ENCODE results near the gene ADAMTS7.
"Not testable (repeated sequence)": the region's sequence is repeated elsewhere in the genome, so short reads cannot be mapped to it uniquely, and the experiment has no call there.

Gene ADAMTS7, protein sequence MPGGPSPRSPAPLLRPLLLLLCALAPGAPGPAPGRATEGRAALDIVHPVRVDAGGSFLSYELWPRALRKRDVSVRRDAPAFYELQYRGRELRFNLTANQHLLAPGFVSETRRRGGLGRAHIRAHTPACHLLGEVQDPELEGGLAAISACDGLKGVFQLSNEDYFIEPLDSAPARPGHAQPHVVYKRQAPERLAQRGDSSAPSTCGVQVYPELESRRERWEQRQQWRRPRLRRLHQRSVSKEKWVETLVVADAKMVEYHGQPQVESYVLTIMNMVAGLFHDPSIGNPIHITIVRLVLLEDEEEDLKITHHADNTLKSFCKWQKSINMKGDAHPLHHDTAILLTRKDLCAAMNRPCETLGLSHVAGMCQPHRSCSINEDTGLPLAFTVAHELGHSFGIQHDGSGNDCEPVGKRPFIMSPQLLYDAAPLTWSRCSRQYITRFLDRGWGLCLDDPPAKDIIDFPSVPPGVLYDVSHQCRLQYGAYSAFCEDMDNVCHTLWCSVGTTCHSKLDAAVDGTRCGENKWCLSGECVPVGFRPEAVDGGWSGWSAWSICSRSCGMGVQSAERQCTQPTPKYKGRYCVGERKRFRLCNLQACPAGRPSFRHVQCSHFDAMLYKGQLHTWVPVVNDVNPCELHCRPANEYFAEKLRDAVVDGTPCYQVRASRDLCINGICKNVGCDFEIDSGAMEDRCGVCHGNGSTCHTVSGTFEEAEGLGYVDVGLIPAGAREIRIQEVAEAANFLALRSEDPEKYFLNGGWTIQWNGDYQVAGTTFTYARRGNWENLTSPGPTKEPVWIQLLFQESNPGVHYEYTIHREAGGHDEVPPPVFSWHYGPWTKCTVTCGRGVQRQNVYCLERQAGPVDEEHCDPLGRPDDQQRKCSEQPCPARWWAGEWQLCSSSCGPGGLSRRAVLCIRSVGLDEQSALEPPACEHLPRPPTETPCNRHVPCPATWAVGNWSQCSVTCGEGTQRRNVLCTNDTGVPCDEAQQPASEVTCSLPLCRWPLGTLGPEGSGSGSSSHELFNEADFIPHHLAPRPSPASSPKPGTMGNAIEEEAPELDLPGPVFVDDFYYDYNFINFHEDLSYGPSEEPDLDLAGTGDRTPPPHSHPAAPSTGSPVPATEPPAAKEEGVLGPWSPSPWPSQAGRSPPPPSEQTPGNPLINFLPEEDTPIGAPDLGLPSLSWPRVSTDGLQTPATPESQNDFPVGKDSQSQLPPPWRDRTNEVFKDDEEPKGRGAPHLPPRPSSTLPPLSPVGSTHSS (N-terminal part only)

DNA sequence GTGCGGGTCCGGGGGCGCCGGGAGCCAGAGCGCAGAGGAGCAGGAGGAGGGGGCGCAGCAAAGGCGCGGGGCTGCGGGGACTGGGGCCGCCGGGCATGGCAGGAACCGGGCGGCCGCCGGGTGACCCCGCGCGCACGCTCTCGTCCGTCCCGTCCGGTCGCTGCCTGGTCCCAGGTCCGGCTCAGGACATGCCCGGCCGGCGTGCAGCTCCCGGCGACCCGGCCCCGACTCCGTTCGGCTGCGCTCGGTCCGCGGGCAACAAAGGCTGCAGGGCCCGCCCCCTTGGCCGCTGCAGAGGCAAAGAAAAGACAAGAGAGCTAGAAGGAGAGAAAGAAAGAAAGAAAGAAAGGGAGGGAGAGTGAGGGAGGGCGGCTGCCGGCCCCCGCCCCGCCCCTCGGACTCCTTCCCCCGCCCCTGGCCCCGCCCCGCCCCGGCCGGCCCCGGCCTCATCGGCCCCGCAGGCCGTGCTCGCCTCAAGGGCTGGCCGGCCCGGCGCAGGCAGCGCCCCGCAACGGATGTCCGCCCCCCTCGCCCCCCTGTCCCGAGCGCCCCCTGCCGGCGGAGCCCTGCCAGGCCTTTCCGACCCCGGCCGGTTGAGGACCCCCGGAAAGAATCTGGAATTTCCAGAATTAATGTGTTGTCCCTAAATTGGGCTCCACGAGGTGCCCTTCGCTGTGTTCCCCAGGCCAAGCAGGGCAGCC is at the start of gene ADAMTS7:
TSS of gene ADAMTS7 (minus strand) at position 341 of the 701 bp plus-strand sequence. CDS start at position 97, 244 bp downstream.
- in situ Hi-C loops (cut with HindIII; ENCODE audit: low sequenced_read_pairs), result no loop called here

DNA sequence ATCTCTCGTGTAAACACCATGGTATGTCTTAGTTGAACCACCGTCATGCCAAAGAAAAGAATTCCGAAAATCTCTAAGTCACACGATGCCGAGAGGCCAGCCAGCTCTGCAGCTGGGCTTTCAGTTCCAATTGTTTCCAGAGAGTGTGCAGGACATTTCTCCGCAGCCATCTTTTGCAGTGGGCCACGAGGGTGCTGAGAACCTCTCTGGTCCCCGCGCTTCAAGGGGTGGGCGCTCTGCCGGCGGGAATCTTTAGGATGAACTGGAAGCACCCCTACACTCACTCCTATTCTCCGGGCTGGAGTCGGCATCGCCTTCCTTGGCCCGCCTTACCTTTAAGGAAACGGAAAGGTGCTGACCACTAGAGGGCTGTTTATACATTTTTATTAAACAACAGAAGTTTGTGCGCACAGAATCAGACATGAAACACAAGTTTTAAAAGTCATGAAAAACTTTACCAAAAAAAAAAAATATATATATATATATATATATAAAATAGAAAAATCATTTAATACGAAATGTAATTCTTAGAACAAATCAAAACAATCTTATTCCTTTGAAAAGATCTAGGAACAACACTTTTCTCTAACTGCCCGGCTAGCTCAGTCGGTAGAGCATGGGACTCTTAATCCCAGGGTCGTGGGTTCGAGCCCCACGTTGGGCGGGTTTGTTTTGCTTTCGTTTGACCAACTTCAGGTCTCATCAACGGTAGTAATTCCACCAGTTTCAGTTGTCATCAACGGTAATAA is 48.9 kb upstream of the ADAMTS7 start:
- in situ Hi-C loops (cut with HindIII; ENCODE audit: low sequenced_read_pairs), result no loop called here

DNA sequence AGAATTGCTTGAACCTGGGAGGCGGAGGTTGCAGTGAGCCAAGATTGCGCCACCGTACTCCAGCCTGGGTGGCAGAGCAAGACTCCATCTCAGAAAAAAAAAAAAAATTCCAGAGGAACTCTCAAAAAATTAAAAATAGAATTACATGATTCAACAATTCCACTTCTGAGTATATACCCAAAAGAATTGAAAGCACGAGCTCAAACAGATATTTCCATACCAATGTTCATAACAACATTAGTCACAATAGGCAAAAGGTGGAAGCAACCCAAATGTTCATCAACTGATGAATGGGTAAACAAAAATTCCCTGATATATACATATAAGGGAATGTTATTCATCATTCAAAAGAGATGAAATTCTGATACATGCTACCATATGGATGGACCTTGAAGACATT is 44.5 kb upstream of the ADAMTS7 start:
- in situ Hi-C loops (cut with HindIII; ENCODE audit: low sequenced_read_pairs), result no loop called here

DNA sequence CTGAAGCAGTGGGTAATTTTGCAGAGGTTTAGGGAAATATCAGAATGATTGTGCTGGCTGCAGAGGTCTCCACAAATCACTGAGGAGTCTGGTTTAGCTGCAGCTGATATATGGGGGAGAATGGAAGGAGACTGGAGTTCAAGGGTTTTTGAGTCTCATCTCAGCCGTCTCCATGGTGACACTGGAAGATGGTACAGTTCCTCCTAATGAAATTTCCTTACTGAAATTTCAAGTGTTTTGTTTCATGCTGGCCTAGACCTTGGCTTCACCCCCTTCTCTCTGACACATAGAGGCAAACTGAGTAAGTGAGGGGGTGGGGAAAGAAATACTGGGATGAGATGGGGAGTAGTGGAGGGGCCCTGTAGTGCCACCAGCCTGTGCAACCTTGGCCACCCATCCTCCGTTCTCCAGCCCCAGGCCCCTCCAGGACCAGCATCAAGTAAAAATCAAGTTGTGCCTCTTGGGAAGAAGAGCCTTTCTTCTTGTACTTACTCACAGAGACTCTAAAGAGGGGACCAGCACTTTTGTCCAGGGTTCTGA is 43.6 kb upstream of the ADAMTS7 start:
- in situ Hi-C loops (cut with HindIII; ENCODE audit: low sequenced_read_pairs), result no loop called here

DNA sequence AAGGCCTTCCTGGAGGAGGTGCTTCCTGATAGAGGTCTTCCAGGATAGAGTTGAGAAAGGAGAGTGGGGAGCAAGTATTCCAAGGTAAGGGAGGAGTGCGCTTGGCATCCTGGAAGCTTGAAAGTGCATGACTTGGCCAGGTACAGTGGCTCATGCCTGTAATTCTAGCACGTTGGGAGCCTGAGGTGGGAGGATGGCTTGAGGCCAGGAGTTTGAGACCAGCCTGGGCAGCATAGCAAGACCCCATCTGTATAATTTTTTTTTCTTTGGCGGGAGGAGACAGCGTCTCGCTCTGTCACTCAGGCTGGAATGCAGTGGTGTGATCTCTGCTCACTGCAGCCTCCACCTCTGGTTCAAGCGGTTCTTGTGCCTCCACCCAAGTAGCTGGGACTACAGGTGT is 42.2 kb upstream of the ADAMTS7 start:
- in situ Hi-C loops (cut with HindIII; ENCODE audit: low sequenced_read_pairs), result no loop called here

DNA sequence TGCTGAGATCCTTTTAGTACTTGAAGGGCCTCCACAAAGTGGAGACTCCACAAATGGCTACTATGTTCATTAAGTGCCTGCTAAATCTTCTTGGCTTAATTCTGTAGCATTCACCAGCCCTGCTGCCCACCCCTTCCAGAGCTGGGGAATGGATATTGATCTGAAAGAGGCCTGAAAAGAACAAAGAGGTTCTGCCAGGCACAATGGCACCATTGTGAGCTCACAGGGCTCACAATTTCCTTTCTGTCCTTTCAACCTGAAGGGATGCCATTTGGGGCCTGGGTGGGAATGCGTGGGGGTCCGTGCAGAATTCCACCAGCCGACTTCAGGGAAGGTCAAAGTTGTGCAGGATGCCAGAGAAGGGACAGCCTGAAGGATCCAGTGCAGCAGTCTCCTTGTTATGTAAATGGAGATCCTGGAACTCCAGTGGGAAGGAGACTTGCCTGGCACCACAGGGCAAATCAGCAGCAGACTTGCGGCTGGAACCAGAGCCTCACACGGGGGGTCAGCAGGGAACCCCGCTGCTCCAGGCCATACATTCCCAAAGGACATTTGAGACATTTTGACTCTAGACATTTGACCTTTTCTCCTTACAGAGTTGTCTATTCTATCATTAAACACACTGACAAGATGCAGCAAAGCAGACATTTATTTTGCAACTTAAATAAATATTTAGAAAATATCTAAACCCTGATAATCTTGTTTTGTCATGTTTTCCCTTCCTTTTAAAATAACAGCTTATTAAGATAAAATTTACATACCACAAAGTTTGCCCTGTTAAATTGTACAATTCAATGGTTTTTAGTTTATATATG is 39.9 kb upstream of the ADAMTS7 start:
- in situ Hi-C loops (cut with HindIII; ENCODE audit: low sequenced_read_pairs), result no loop called here

DNA sequence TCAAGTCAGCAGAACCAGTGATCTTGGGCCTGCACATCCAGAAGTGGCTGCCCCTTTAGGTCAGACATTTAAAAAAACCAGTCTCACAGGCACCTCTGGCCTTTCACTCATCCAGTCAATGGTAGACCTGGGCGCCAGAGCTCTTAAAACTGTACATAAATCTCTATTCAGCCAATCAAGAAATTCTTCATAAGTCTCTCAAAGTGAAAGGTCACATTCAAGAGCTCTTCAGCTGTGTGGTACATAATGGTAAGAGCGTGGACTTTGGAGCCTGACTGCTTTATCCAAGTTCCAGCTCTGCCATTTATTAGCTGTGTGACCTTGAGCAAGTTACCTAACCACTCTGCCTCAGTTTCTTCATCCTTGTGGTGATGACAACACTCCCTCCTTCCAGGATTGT is 39.1 kb upstream of the ADAMTS7 start:
- in situ Hi-C loops (cut with HindIII; ENCODE audit: low sequenced_read_pairs), result no loop called here

DNA sequence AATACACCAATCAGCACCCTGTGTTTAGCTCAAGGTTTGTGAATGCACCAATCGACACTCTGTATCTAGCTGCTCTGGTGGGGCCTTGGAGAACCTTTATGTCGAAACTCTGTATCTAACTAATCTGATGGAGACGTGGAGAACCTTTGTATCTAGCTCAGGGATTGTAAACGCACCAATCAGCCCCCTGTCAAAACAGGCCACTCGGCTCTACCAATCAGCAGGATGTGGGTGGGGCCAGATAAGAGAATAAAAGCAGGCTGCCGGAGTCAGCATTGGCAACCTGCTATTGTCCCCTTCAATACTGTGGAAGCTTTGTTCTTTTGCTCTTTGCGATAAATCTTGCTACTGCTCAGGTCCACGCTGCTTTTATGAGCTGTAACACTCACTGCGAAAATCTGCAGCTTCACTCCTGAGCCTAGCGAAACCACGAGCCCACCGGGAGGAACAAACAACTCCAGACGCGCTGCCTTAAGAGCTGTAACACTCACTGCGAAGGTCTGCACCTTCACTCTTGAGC is 36.2 kb upstream of the ADAMTS7 start:
- in situ Hi-C loops (cut with HindIII; ENCODE audit: low sequenced_read_pairs), result not testable (repeated sequence)

DNA sequence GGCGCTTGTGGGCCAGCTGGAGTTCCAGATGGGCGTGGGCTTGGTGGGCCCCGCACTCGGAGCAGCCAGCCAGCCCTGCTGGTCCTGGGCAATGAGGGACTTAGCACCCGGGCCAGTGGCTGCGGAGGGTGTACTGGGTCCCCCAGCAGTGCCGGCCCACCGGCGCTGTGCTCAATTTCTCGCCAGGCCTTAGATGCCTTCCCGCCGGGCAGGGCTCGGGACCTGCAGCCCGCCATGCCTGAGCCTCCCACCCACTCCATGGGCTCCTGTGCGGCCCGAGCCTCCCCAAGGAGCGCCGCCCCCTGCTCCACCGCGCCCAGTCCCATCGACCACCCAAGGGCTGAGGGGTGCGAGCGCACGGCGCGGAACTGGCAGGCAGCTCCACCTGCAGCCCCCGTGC is 35.6 kb upstream of the ADAMTS7 start:
- in situ Hi-C loops (cut with HindIII; ENCODE audit: low sequenced_read_pairs), result not testable (repeated sequence)

DNA sequence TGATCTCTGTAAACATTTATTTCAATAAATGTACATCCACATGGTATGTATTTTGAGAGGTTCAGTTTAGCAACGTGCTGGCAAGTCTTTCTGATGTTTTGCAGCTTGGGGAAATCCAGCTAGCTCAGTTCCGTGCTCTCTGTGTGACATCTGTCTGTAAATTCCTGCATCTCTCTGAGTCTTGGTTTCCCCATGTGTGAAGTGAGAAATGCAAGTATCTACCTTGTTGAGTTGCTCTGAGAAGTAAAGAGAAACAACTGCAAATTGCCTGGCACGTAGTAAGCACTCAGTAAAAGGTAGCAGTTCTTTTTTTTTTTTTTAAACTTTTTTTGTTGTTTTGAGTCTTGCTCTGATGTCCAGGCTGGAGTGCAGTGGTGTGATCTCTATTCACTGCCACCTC is 31.3 kb upstream of the ADAMTS7 start:
- in situ Hi-C loops (cut with HindIII; ENCODE audit: low sequenced_read_pairs), result no loop called here

DNA sequence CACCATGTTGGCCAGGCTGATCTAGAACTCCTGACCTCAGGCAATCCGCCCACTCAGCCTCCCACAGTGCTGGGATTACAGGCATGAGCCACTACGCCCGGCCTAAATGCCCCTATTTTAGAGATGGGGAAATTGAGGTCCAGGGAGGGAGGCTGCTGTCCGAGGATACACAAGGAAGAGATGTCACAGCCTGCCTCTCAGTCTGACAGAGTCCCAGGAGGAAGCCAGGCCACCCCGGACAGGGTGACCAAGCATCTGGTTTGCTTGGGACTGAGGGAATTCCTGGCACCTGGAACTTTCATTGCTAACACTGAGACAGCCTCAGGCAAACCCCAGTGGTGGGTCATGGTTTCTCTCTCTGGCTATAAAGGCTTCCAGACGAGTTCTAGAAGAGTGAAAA is 30.6 kb upstream of the ADAMTS7 start:
- in situ Hi-C loops (cut with HindIII; ENCODE audit: low sequenced_read_pairs), result no loop called here

DNA sequence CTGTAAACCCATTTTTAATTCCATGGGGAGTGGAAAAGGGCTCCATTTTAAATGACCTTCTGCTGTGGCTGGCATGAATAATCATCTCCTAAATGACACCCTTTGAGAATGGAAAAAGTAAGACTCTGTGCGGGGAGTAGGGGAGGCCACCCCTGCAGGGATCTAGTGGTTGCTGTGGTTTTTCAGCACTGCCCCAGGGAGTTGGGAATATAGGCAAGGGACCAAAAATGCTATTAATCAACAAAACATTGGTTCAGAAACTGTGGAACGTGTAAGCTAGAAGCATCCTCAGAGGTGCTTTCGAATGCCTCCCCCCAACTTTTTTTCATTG is 30.1 kb upstream of the ADAMTS7 start:
- in situ Hi-C loops (cut with HindIII; ENCODE audit: low sequenced_read_pairs), result no loop called here

DNA sequence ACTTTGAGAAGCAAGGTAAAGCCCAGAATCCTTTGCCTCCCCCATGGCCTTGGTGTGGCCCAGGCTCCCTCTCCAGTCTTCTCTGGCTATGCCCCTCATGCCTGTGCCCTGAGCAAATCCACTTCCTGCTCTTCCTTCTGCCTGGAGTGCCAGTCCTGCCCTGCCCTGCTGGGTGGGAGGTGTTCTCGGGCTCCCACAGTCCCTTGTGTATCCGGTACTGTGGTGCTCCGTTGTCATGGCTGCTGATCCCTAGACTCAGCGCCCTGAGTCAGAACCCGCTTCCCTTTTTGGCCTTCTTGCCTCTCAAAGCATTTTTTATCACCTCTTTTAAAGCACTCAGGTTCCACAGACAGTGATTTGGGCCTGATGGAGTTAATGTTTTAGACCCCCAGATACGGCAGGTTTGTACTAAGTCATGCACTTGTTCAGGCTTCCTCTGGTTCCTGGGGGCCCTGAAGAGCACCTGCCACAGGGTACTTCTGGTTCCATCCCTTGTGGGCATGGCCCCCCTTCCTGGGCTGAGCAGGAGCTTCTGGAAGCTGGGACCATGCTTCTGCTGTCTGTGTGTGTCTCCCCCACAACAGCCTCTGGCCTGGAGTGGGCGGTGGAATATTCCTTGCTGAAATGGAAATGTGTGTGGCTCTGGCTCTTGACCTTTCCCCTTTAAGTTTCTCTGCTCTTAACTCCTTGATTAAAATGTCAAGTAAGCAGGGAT is 29.6 kb upstream of the ADAMTS7 start:
- in situ Hi-C loops (cut with HindIII; ENCODE audit: low sequenced_read_pairs), result no loop called here

DNA sequence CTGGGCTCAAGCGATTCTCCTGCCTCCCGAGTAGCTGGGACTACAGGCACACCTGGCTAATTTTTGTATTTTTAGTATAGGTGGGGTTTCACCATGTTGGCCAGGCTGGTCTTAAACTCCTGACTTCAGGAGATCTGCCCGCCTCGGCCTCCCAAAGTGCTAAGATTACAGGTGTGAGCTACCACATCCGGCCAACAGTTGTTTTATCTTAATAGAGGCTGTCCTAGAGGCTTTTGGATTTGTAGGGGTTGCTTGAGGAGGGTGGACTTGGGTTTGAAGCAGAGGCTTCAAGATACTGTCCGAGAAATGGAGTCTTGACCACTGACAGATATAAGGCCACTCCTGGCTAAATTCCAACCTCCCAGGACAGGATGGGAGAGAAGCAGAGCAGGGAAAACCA is 27.9 kb upstream of the ADAMTS7 start:
- in situ Hi-C loops (cut with HindIII; ENCODE audit: low sequenced_read_pairs), result not testable (repeated sequence)

DNA sequence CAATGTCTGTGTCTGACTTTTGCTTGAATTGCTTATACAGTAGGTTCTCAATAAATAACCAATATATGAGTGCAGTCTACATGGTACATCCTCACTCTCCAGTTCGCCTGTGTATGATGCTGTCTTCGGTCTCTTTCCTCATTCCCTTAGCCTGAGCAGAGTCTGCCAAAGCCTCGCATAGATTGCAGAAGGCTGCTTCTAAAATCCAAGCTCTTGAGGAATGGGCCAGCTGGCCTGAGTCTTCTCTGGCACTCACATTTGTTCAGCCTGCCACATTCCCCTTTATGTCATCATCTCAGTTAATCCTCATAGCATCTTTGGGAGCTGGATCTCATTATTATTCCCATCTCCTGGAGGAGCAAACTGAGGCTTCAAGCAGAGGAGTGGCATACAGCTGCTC is 27.2 kb upstream of the ADAMTS7 start:
- in situ Hi-C loops (cut with HindIII; ENCODE audit: low sequenced_read_pairs), result no loop called here

DNA sequence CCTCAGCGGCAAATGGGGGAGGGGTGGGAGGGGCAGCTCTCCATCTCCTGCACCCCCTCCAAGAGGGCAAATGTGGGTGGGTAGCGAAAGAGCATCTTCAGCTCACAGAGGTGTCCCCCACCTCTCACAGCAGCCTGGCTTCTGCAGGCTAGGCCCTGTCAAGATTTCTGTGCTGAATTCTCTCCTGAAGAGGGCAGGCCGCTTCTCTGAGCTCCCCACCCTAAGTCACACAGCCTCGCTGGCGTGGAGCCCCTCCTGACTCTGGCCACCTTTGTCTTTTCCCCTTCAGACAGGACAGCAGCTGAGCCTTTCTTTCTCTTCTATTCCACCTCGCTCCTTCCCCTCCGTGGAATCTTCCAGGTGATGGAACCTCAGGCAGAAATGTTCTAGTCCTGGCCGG is 26.3 kb upstream of the ADAMTS7 start:
- in situ Hi-C loops (cut with HindIII; ENCODE audit: low sequenced_read_pairs), result no loop called here

DNA sequence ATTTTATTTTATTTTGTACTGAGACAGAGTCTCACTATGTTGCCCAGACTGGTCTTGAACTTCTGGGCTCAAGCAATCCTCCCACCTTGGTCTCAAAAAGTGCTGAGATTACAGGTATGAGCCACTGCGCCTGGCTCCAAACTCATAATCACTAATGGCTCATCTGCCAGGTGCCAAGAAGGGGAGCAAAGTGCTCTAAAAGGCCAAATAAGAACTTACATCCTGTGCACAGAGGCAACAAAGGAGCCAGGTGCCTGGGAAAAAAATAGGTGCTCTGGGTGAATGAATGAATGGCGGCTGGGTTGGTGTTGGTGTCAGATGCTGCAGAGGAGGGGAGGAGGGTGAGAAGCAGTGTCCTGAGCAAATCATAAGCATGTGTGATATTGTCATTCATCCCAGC is 25.9 kb upstream of the ADAMTS7 start:
- in situ Hi-C loops (cut with HindIII; ENCODE audit: low sequenced_read_pairs), result no loop called here

DNA sequence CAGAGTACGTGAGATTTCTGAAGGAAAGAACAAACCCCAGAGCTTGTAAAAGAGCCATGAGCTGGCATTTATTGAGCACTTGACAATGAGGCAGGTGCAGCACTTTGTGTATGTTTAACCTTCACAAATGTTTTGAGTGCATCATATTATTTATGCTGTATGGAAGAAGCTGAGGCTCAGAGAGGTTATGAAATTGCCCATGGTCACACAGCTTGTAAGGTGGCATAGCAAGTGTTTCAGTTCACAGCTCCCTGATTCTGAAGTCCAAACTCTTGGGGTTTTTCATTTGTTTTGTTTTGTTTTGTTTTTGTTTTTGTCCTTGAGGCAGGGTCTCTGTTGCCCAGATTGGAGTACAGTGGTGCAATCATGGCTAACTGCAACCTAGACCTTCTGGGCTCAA is 25.1 kb upstream of the ADAMTS7 start:
- in situ Hi-C loops (cut with HindIII; ENCODE audit: low sequenced_read_pairs), result no loop called here

Measured in DLD1 (cell line).